VCaP (cell line): ENCODE data around the gene LENEP.

Source experiments
- H3K27ac ChIP-seq: fragments of 450-650 bp; 2 replicates; pipeline ENCODE4 v1.5.1; 2017
- CTCF ChIP-seq: fragments of 450-650 bp; conservative IDR thresholded peaks from 2 replicates; pipeline ENCODE4 v1.5.1; 2017; ENCODE audit warnings: mild to moderate bottlenecking, moderate library complexity

LENEP gene

DNA sequence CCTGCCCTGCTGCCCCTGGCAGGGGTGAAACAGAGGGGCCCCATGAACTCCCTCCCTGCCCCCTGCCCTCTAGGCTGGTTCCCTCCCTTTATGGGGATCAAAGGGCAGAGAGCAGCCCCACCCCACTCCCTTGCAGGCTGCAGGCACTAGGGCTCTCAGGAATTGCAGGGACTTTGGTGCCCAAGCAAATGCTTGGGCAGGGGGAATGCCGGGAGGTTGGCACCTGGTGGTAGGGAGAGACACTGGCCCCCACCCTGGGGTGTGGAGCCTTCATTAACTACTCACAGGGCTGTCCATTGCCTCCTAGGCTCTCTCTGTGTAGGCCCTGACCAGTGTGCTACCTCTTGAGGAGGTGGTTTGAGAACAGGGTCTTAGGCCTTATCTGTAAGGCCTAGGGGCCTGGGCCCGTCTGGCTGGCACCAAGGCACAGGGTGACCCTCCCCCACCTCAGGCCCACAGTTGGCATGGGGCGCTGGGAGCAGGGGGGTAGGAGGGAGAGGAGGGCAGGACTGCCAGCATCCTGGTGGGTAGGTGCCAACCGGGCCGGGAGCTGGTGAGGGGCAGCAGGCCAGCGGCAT lies 14.0 kb downstream of the LENEP start:
- peak overlapping the region; percentile 100 for H3K27ac ChIP-seq
- TF ChIP-seq CTCF = no peak

GRCh38 chr1:155008015-155008941 lies 14.9 kb downstream of the LENEP start:
- H3K27ac ChIP-seq = peak overlapping the region; percentile 100
- TF ChIP-seq CTCF = no peak

DNA sequence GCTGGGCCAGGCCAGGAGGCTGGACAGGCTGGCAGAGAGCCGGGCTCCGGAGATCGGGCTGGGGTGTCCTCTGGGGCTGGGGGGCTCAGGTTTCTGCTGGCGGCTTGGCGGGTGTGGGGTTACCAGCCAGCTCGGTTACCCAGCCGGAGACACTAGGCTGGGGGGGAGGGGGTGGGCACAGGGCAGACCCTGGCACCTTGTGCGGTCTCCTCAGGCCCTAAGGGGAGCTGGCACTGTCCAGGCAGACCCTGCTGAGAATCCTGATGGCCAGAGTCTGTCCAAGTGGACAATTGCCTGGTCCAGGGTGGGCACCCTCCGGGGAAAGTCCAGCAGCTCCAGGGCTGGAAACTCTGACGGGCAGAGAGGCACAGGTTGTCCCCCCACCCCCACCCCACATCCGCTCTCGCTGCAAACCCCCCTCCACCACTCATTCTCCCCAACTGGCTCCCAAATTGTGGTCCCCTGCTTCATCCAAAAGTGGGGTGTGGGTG lies 15.9 kb downstream of the LENEP start:
- no peak for TF ChIP-seq CTCF
- H3K27ac ChIP-seq = peak overlapping the region; percentile 100

DNA sequence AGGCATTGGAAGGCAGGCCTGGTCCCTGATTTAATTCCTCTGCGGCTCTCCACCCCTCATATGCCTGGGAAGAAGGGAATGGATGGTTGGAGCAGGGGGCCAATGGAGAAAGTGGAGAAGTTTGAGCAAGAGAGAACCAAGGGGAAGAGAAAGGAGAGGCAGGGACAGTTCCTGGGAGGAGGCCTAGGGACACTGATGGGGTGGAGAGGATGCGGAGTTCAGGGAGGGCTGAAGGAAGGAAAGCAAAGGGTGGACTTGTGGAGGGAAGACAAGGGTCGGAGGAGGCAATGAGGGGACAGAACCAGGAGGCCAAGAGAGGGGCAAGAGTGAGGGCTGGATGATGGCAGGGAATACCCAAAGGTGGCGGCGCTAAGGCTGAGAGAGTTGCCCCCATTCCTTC lies 16.4 kb downstream of the LENEP start:
- no peak for TF ChIP-seq CTCF
- H3K27ac ChIP-seq = peak overlapping the region; percentile 100

DNA sequence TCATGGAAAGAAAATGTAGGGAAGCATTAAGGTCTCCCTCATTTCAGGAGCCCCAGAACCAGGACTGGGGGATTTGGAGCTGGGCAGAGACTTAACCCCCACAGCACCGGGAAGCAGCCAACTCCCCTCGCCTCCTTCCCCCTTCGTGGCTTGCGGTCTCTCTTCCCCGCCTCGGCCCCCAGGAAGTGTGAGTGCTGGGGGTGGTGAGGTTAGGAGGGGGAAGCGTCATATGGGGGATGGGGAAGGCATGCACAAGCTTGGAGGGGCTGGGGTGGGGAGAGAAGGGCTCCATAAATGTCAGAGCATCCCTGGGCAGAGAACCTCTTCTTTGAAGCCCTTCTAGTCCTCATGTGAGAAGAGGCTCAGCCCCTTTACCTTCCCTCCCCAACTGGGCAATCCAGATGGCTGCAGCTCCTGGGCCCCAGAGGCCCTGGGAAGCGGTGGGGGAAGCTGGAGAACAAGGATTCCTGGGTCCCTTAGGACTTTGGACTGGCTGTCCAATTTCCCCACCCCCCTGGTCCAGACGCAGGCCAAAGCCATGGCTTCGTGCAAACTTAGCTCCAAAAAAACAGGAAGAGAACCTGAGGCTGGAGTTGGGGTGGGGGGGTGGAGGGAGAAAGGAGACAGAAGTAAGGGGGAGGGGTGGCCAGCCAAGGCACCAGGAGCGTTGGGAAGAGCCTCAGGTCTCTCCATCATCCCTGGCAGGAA lies 17.0 kb downstream of the LENEP start:
- H3K27ac ChIP-seq = peak overlapping the region; percentile 100
- no peak for TF ChIP-seq CTCF

- H3K27ac ChIP-seq = peak overlapping the region; percentile 100
- no peak for TF ChIP-seq CTCF
Measured at GRCh38 chr1:155011004-155011416, 17.6 kb downstream of the LENEP start.
